K562 (cell line): Measurements from ENCODE around the gene PPP1R14D. TPM values are rescaled to one million over a fixed set of nuclear protein-coding genes. Genes with fewer than 3 reads are reported as not detected.
A peak's percentile ranks its signal among the peaks of the same experiment; 100 is the strongest.

Source experiments
- HMGN3 ChIP-seq: IDR thresholded peaks from 2 replicates; pipeline ENCODE4 v1.6.1; 2011; ENCODE audit warnings: borderline replicate concordance, low read depth, mild to moderate bottlenecking, mixed read lengths, low read length; ENCODE audit not compliant: insufficient read length; ENCODE audit errors: extremely low read depth
- IFI16 ChIP-seq: fragments of 250-450 bp; sonication (Bioruptor Pico); IDR thresholded peaks from 2 replicates; pipeline ENCODE4 v2.1.2; 2022; ENCODE audit warnings: mild to moderate bottlenecking, inconsistent platforms
- PRMT5 ChIP-seq: sonication (generic); formaldehyde crosslinking; IDR thresholded peaks from 2 replicates; pipeline ENCODE4 v1.5.0; 2020; ENCODE audit warnings: missing genetic modification reagents
- RB1 ChIP-seq: fragments of 450-650 bp; IDR thresholded peaks from 2 replicates; pipeline ENCODE4 v1.6.1; 2017; ENCODE audit warnings: low read depth, mild to moderate bottlenecking
- RBM25 ChIP-seq: fragments of 200-400 bp; formaldehyde crosslinking; IDR thresholded peaks from 2 replicates; pipeline ENCODE4 v1.6.1; 2018; ENCODE audit warnings: low read length, low read depth, moderate library complexity; ENCODE audit not compliant: severe bottlenecking
- RFX7 ChIP-seq: fragments of 250-450 bp; sonication (Bioruptor Pico); IDR thresholded peaks from 2 replicates; pipeline ENCODE4 v1.5.1; 2021; ENCODE audit warnings: mild to moderate bottlenecking
- SAFB ChIP-seq: fragments of 200-400 bp; formaldehyde crosslinking; IDR thresholded peaks from 2 replicates; pipeline ENCODE4 v1.6.1; 2017; ENCODE audit warnings: low read depth, low read length, borderline replicate concordance
- SLC30A9 ChIP-seq: fragments of 250-450 bp; sonication (Bioruptor Pico); IDR thresholded peaks from 2 replicates; pipeline ENCODE4 v1.8.0; 2022; ENCODE audit warnings: mild to moderate bottlenecking, moderate library complexity
- SRSF7 ChIP-seq: fragments of 200-400 bp; formaldehyde crosslinking; optimal IDR thresholded peaks from 2 replicates; pipeline ENCODE3; 2017; ENCODE audit warnings: mild to moderate bottlenecking, low read depth, low read length
- U2AF1 ChIP-seq: fragments of 200-400 bp; formaldehyde crosslinking; optimal IDR thresholded peaks from 2 replicates; pipeline ENCODE3; 2017; ENCODE audit warnings: mild to moderate bottlenecking, low read depth, low read length, moderate library complexity
- polyA plus RNA-seq, 8 experiments: library from polyadenylated mRNA; depleted of rRNA in 4 of 8; stranded (reverse) in 5 of 8; unstranded in 3 of 8; fragments of >200 nt; fragmentation: Nextera tagmentation in 2 of 8; fragmentation: Illumina TruSeq in 1 of 8; extraction: Ambion mirVana in 2 of 8; extraction: Trizol in 1 of 8; gene quantifications; 2 replicates each; pipeline versions ENCODE4 v1.2.1 to v1.2.3, GENCODE V29; 2011 to 2014; ENCODE audit warnings: inconsistent platforms in 1 of 8, missing spikeins in 1 of 8
- total RNA-seq, 7 experiments: library from RNA; depleted of rRNA in 6 of 7; stranded (reverse); fragments of >200 nt in 6 of 7; fragmentation: Illumina TruSeq in 2 of 7; extraction: Trizol in 2 of 7; gene quantifications; 2 replicates each; pipeline versions ENCODE4 v1.2.1 to v1.2.3, GENCODE V29; 2011 to 2021; ENCODE audit warnings: low replicate concordance in 1 of 7
- TF ChIP-seq, protein P1 (sequence below): fragments of 450-650 bp; IDR thresholded peaks from 2 replicates; pipeline ENCODE4 v1.7.1; 2018; ENCODE audit warnings: mild to moderate bottlenecking, low read depth; ENCODE audit not compliant: partially characterized antibody
- TF ChIP-seq, protein P2 (sequence below): sonication (generic); formaldehyde crosslinking; IDR thresholded peaks from 2 replicates; pipeline ENCODE4 v1.8.1; 2023; ENCODE audit warnings: mild to moderate bottlenecking, missing genetic modification reagents

The PPP1R14D gene
- total and polyA plus RNA-seq, 9 of the 15 experiments (the other 6 are each of a cell fraction or from before 2014, with no cell fraction given): 0.11 to 0.18 TPM; not detected in 7

GRCh38 chr15:40843885-40844695 is 15.6 kb upstream of the PPP1R14D start, which contains the start of gene SPINT1 (continued):
- TF ChIP-seq U2AF1 (no peak), HMGN3 (peak; percentile 50), IFI16 (CRISPR knock-in tag) (no peak), PRMT5 (no peak), SAFB (no peak), RFX7 (CRISPR knock-in tag) (no peak), SLC30A9 (CRISPR knock-in tag) (no peak), SRSF7 (no peak), RBM25 (no peak), RB1 (peak; percentile 30; the same call in 1 of the 2 replicates)
- TF ChIP-seq, protein P1, sequence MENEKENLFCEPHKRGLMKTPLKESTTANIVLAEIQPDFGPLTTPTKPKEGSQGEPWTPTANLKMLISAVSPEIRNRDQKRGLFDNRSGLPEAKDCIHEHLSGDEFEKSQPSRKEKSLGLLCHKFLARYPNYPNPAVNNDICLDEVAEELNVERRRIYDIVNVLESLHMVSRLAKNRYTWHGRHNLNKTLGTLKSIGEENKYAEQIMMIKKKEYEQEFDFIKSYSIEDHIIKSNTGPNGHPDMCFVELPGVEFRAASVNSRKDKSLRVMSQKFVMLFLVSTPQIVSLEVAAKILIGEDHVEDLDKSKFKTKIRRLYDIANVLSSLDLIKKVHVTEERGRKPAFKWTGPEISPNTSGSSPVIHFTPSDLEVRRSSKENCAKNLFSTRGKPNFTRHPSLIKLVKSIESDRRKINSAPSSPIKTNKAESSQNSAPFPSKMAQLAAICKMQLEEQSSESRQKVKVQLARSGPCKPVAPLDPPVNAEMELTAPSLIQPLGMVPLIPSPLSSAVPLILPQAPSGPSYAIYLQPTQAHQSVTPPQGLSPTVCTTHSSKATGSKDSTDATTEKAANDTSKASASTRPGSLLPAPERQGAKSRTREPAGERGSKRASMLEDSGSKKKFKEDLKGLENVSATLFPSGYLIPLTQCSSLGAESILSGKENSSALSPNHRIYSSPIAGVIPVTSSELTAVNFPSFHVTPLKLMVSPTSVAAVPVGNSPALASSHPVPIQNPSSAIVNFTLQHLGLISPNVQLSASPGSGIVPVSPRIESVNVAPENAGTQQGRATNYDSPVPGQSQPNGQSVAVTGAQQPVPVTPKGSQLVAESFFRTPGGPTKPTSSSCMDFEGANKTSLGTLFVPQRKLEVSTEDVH: no peak
- TF ChIP-seq, protein P2, sequence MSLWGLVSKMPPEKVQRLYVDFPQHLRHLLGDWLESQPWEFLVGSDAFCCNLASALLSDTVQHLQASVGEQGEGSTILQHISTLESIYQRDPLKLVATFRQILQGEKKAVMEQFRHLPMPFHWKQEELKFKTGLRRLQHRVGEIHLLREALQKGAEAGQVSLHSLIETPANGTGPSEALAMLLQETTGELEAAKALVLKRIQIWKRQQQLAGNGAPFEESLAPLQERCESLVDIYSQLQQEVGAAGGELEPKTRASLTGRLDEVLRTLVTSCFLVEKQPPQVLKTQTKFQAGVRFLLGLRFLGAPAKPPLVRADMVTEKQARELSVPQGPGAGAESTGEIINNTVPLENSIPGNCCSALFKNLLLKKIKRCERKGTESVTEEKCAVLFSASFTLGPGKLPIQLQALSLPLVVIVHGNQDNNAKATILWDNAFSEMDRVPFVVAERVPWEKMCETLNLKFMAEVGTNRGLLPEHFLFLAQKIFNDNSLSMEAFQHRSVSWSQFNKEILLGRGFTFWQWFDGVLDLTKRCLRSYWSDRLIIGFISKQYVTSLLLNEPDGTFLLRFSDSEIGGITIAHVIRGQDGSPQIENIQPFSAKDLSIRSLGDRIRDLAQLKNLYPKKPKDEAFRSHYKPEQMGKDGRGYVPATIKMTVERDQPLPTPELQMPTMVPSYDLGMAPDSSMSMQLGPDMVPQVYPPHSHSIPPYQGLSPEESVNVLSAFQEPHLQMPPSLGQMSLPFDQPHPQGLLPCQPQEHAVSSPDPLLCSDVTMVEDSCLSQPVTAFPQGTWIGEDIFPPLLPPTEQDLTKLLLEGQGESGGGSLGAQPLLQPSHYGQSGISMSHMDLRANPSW (CRISPR knock-in tag): no peak
